NB4 (cell line): ENCODE measurements around the gene LRP1B.

ENCODE experiments used
- MYC ChIP-seq: IDR thresholded peaks from 2 replicates; pipeline ENCODE4 v1.6.1; 2011; ENCODE audit warnings: low read depth, low read length
- POLR2A ChIP-seq: IDR thresholded peaks from 2 replicates; pipeline ENCODE4 v1.6.1; 2011; ENCODE audit warnings: mild to moderate bottlenecking; ENCODE audit not compliant: insufficient read length; ENCODE audit errors: extremely low read depth
- TF ChIP-seq, protein P1 (sequence below): IDR thresholded peaks from one replicate; pipeline ENCODE4 v1.5.1; 2012; ENCODE audit warnings: low read depth, low read length
- TF ChIP-seq, protein P2 (sequence below): IDR thresholded peaks from 2 replicates; pipeline ENCODE4 v1.6.1; 2011; ENCODE audit warnings: low read depth, low read length

DNA sequence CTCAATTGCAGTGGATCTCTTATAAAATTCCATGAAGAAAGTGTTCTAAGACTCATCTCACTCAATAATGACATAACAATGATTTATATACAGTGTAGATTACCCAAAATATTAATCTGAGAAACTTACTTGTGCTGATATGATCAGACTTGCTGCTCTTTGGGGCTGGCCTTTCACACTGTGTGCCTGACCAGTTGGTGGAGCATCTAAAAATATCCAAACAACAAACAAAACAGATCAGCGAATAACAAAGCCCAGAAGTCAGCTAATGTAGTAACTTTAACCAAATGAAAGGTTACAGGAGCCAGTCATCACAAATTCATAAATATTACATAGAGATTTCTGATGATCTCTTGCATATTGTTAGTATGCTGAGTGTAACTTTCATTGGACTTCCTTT lies 1883.9 kb downstream of the LRP1B start:
- TF ChIP-seq, protein P1, sequence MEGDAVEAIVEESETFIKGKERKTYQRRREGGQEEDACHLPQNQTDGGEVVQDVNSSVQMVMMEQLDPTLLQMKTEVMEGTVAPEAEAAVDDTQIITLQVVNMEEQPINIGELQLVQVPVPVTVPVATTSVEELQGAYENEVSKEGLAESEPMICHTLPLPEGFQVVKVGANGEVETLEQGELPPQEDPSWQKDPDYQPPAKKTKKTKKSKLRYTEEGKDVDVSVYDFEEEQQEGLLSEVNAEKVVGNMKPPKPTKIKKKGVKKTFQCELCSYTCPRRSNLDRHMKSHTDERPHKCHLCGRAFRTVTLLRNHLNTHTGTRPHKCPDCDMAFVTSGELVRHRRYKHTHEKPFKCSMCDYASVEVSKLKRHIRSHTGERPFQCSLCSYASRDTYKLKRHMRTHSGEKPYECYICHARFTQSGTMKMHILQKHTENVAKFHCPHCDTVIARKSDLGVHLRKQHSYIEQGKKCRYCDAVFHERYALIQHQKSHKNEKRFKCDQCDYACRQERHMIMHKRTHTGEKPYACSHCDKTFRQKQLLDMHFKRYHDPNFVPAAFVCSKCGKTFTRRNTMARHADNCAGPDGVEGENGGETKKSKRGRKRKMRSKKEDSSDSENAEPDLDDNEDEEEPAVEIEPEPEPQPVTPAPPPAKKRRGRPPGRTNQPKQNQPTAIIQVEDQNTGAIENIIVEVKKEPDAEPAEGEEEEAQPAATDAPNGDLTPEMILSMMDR = no peak
- TF ChIP-seq POLR2A = no peak
- TF ChIP-seq, protein P2, sequence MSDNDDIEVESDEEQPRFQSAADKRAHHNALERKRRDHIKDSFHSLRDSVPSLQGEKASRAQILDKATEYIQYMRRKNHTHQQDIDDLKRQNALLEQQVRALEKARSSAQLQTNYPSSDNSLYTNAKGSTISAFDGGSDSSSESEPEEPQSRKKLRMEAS = no peak
- TF ChIP-seq MYC = no peak
